K562 (cell line): ENCODE data around the gene ZNF300. TPM values are rescaled to one million over a fixed set of nuclear protein-coding genes. Genes with fewer than 3 reads are reported as not detected.
A peak's percentile ranks its signal among the peaks of the same experiment; 100 is the strongest.

Experiments used
- EHMT2 ChIP-seq: fragments of 450-650 bp; IDR thresholded peaks from 2 replicates; pipeline ENCODE4 v1.6.1; 2018; ENCODE audit warnings: antibody characterized with exemption
- HCFC1 ChIP-seq: IDR thresholded peaks from 2 replicates; pipeline ENCODE4 v1.6.1; 2012; ENCODE audit warnings: low read depth, low read length, improper control_type of control experiment
- HMGN3 ChIP-seq: IDR thresholded peaks from 2 replicates; pipeline ENCODE4 v1.6.1; 2011; ENCODE audit warnings: borderline replicate concordance, low read depth, mild to moderate bottlenecking, mixed read lengths, low read length; ENCODE audit not compliant: insufficient read length; ENCODE audit errors: extremely low read depth
- L3MBTL2 ChIP-seq: fragments of 450-650 bp; IDR thresholded peaks from 2 replicates; pipeline ENCODE4 v1.6.1; 2016; ENCODE audit warnings: mild to moderate bottlenecking, moderate library complexity
- LARP7 ChIP-seq: fragments of 450-650 bp; IDR thresholded peaks from 2 replicates; pipeline ENCODE4 v1.6.1; 2016
- NCOA2 ChIP-seq, 2 experiments: fragments of 450-650 bp; IDR thresholded peaks; 2 replicates each; pipeline ENCODE4 v1.6.1; 2018; ENCODE audit warnings: mild to moderate bottlenecking in 2 of 2, moderate library complexity in 1 of 2; ENCODE audit not compliant: partially characterized antibody in 2 of 2
- POLR2AphosphoS5 ChIP-seq: IDR thresholded peaks from 2 replicates; pipeline ENCODE4 v1.6.1; 2011; ENCODE audit warnings: mild to moderate bottlenecking, low read depth, low read length, moderate library complexity; ENCODE audit not compliant: control insufficient read depth, insufficient read depth
- RNF2 ChIP-seq: sonication (generic); IDR thresholded peaks from 2 replicates; pipeline ENCODE4 v1.6.1; 2016
- ZFP1 ChIP-seq: fragments of 450-650 bp; formaldehyde crosslinking; IDR thresholded peaks from 2 replicates; pipeline ENCODE4 v1.4.0; 2020; ENCODE audit warnings: mild to moderate bottlenecking, mixed read lengths
- ZNF134 ChIP-seq: fragments of 250-450 bp; sonication (Bioruptor Pico); conservative IDR thresholded peaks from 2 replicates; pipeline ENCODE4 v1.4.0; 2020
- ZNF253 ChIP-seq: fragments of 250-450 bp; sonication (Bioruptor Pico); conservative IDR thresholded peaks from 2 replicates; pipeline ENCODE4 v1.6.1; 2021; ENCODE audit warnings: mild to moderate bottlenecking
- polyA plus RNA-seq, 8 experiments: library from polyadenylated mRNA; depleted of rRNA in 4 of 8; stranded (reverse) in 5 of 8; unstranded in 3 of 8; fragments of >200 nt; fragmentation: Nextera tagmentation in 2 of 8; fragmentation: Illumina TruSeq in 1 of 8; extraction: Ambion mirVana in 2 of 8; extraction: Trizol in 1 of 8; gene quantifications; 2 replicates each; pipeline versions ENCODE4 v1.2.1 to v1.2.3, GENCODE V29; 2011 to 2014; ENCODE audit warnings: inconsistent platforms in 1 of 8, missing spikeins in 1 of 8
- total RNA-seq, 7 experiments: library from RNA; depleted of rRNA in 6 of 7; stranded (reverse); fragments of >200 nt in 6 of 7; fragmentation: Illumina TruSeq in 2 of 7; extraction: Trizol in 2 of 7; gene quantifications; 2 replicates each; pipeline versions ENCODE4 v1.2.1 to v1.2.3, GENCODE V29; 2011 to 2021; ENCODE audit warnings: low replicate concordance in 1 of 7
- TF ChIP-seq, protein P1 (sequence below): fragments of 450-650 bp; IDR thresholded peaks from 2 replicates; pipeline ENCODE4 v1.6.1; 2018; ENCODE audit not compliant: partially characterized antibody
- TF ChIP-seq, protein P2 (sequence below): fragments of 250-450 bp; sonication (Bioruptor Pico); IDR thresholded peaks from 2 replicates; pipeline ENCODE4 v1.4.0; 2020; ENCODE audit warnings: mild to moderate bottlenecking, moderate library complexity, borderline replicate concordance
- TF ChIP-seq, protein P3 (sequence below), 3 experiments: IDR thresholded peaks in 2 of 3; conservative IDR thresholded peaks in 1 of 3; 2 replicates each; pipeline ENCODE4 v1.5.1; 2011 to 2012; ENCODE audit warnings: low read length in 3 of 3, mild to moderate bottlenecking in 3 of 3, control low read depth in 2 of 3, improper control_type of control experiment in 1 of 3, inconsistent platforms in 1 of 3, low read depth in 1 of 3, mixed read lengths in 1 of 3, moderate library complexity in 1 of 3; ENCODE audit not compliant: insufficient read depth in 2 of 3
- TF ChIP-seq, protein P4 (sequence below): sonication (generic); formaldehyde crosslinking; IDR thresholded peaks from 2 replicates; pipeline ENCODE4 v1.8.0; 2022; ENCODE audit warnings: missing genetic modification reagents, mild to moderate bottlenecking, moderate library complexity, borderline replicate concordance
- TF ChIP-seq, protein P5 (sequence below): fragments of 250-450 bp; sonication (Bioruptor Pico); IDR thresholded peaks from 2 replicates; pipeline ENCODE4 v1.4.0; 2020; ENCODE audit warnings: mild to moderate bottlenecking, moderate library complexity

Gene ZNF300
- total and polyA plus RNA-seq, 9 of the 15 experiments (the other 6 are each of a cell fraction or from before 2014, with no cell fraction given): 4.4 to 13.2 (median 11.1) TPM

DNA sequence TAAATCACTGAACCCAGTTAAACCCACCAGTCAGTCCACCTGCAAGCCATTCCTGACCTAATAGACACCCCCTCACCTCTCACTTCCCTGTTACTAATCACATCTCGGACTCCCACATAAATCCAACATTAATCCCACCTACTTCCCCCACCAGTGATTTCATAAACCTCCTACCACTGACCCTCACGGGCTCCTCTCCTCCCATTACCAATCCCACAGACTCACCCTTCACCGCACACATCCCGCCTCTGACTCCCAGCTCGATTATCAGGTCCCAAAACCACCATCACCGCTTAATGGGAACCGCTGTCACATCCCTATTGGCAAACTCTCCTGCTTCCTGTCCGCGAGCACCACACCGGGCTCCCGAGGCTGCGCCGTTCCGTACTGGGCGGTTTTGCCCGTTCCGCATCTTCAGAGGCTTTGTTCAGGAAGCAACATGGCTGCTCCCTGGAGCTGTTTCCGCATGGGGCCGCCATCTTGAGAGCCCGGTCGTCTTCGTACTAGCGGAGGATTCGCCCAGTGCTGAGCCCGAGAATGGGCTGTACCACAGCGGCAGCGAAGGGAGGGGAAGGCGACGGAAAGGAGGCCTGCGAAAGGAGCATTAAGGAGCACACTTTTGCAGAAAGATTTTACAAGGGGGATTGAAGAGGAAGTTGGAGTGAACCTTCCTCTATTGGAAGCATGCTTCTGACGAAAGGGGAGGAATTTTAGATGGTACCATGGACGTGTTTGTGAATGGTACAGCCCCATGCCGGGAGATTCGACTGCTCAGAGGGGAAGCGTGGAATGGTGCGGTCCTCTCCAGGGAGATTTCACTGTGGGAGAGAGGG lies at the start of gene ZNF300 (continued):
- TF ChIP-seq, protein P1, sequence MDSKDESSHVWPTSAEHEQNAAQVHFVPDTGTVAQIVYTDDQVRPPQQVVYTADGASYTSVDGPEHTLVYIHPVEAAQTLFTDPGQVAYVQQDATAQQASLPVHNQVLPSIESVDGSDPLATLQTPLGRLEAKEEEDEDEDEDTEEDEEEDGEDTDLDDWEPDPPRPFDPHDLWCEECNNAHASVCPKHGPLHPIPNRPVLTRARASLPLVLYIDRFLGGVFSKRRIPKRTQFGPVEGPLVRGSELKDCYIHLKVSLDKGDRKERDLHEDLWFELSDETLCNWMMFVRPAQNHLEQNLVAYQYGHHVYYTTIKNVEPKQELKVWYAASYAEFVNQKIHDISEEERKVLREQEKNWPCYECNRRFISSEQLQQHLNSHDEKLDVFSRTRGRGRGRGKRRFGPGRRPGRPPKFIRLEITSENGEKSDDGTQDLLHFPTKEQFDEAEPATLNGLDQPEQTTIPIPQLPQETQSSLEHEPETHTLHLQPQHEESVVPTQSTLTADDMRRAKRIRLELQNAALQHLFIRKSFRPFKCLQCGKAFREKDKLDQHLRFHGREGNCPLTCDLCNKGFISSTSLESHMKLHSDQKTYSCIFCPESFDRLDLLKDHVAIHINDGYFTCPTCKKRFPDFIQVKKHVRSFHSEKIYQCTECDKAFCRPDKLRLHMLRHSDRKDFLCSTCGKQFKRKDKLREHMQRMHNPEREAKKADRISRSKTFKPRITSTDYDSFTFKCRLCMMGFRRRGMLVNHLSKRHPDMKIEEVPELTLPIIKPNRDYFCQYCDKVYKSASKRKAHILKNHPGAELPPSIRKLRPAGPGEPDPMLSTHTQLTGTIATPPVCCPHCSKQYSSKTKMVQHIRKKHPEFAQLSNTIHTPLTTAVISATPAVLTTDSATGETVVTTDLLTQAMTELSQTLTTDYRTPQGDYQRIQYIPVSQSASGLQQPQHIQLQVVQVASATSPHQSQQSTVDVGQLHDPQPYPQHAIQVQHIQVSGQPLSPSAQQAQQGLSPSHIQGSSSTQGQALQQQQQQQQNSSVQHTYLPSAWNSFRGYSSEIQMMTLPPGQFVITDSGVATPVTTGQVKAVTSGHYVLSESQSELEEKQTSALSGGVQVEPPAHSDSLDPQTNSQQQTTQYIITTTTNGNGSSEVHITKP: peak; percentile 100
- TF ChIP-seq LARP7 (0 out of 2 replicates have a peak, but pooled peaks have one; percentile 55), ZFP1 (CRISPR knock-in tag) (no peak), NCOA2 (IDR thresholded peaks at IDR 0.05; ENCODE audit: partially characterized antibody in 2 of 2) (peak in 1 of 2 experiments; percentile 46), EHMT2 (peak; percentile 84), ZNF253 (CRISPR knock-in tag) (no peak), HCFC1 (peak; percentile 82), POLR2AphosphoS5 (peak; percentile 76; the same call in 1 of the 2 replicates), ZNF134 (CRISPR knock-in tag) (no peak), RNF2 (0 out of 2 replicates have a peak, but pooled peaks have one; percentile 59), L3MBTL2 (peak; percentile 85), HMGN3 (no peak)
- TF ChIP-seq, protein P2, sequence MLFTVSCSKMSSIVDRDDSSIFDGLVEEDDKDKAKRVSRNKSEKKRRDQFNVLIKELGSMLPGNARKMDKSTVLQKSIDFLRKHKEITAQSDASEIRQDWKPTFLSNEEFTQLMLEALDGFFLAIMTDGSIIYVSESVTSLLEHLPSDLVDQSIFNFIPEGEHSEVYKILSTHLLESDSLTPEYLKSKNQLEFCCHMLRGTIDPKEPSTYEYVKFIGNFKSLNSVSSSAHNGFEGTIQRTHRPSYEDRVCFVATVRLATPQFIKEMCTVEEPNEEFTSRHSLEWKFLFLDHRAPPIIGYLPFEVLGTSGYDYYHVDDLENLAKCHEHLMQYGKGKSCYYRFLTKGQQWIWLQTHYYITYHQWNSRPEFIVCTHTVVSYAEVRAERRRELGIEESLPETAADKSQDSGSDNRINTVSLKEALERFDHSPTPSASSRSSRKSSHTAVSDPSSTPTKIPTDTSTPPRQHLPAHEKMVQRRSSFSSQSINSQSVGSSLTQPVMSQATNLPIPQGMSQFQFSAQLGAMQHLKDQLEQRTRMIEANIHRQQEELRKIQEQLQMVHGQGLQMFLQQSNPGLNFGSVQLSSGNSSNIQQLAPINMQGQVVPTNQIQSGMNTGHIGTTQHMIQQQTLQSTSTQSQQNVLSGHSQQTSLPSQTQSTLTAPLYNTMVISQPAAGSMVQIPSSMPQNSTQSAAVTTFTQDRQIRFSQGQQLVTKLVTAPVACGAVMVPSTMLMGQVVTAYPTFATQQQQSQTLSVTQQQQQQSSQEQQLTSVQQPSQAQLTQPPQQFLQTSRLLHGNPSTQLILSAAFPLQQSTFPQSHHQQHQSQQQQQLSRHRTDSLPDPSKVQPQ (CRISPR knock-in tag): no peak
- TF ChIP-seq, protein P3, sequence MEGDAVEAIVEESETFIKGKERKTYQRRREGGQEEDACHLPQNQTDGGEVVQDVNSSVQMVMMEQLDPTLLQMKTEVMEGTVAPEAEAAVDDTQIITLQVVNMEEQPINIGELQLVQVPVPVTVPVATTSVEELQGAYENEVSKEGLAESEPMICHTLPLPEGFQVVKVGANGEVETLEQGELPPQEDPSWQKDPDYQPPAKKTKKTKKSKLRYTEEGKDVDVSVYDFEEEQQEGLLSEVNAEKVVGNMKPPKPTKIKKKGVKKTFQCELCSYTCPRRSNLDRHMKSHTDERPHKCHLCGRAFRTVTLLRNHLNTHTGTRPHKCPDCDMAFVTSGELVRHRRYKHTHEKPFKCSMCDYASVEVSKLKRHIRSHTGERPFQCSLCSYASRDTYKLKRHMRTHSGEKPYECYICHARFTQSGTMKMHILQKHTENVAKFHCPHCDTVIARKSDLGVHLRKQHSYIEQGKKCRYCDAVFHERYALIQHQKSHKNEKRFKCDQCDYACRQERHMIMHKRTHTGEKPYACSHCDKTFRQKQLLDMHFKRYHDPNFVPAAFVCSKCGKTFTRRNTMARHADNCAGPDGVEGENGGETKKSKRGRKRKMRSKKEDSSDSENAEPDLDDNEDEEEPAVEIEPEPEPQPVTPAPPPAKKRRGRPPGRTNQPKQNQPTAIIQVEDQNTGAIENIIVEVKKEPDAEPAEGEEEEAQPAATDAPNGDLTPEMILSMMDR (IDR thresholded peaks at IDR 0.05 in 2 of 3, conservative IDR thresholded peaks at IDR 0.05 in 1 of 3; ENCODE audit: insufficient read depth in 2 of 3, low read depth in 1 of 3, low read length in 3 of 3): no peak
- TF ChIP-seq, protein P4, sequence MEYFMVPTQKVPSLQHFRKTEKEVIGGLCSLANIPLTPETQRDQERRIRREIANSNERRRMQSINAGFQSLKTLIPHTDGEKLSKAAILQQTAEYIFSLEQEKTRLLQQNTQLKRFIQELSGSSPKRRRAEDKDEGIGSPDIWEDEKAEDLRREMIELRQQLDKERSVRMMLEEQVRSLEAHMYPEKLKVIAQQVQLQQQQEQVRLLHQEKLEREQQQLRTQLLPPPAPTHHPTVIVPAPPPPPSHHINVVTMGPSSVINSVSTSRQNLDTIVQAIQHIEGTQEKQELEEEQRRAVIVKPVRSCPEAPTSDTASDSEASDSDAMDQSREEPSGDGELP: peak; percentile 81
- TF ChIP-seq, protein P5, sequence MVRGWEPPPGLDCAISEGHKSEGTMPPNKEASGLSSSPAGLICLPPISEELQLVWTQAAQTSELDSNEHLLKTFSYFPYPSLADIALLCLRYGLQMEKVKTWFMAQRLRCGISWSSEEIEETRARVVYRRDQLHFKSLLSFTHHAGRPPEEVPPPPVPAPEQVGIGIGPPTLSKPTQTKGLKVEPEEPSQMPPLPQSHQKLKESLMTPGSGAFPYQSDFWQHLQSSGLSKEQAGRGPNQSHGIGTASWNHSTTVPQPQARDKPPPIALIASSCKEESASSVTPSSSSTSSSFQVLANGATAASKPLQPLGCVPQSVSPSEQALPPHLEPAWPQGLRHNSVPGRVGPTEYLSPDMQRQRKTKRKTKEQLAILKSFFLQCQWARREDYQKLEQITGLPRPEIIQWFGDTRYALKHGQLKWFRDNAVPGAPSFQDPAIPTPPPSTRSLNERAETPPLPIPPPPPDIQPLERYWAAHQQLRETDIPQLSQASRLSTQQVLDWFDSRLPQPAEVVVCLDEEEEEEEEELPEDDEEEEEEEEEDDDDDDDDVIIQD (CRISPR knock-in tag): no peak
